GM12892 (cell line): Measurements from ENCODE around the gene AIPL1.

ENCODE experiments used
- POLR2A ChIP-seq: IDR thresholded peaks from 2 replicates; pipeline ENCODE4 v1.6.1; 2011; ENCODE audit warnings: low read depth, low read length, control low read depth
- POLR2AphosphoS5 ChIP-seq: IDR thresholded peaks from 2 replicates; pipeline ENCODE4 v1.6.1; 2011; ENCODE audit warnings: low read depth, low read length, control low read depth

GRCh38 chr17:6408735-6409134 lies 26.2 kb downstream of the AIPL1 start:
- no peak for TF ChIP-seq POLR2A
- no peak for TF ChIP-seq POLR2AphosphoS5
